ENCODE data around the gene ABHD16A. TPM values are rescaled to one million over a fixed set of nuclear protein-coding genes. Genes with fewer than 3 reads are reported as not detected.

ABHD16A gene
- total RNA-seq, 1 donor from 2014 or later, result 96.9 TPM

DNA sequence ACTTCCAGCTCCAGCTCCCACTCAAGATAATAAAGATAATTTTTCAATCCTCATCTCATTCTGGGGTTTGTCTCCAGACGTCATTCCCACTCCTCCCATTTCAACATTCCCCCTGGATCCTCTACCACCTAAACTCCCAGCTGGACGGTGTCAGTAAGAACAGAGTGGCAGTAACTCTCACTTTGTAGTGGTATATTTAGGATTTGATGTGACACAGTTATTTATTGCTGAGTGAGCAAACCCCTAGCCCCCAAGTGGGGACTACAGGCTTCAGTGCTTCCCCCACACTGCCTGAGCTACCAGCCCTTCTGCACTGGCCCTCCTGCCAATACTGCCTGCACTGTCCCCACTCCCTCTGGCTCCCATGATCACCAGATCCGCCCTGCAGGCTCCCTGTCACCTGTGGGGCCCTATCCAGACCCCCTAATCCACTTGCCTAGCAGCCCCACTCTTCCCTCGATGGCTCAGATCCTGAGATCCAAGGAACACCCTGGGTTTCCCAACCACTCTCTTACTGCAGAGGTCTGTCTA, 44.9 kb downstream of the ABHD16A start:
- Mint-ChIP-seq H3K36me3 (ENCODE audit: insufficient read depth) (peaks cover 7% of the 10 kb centered on the region), H3K27me3 (no peaks in the 10 kb centered on the region), H3K4me3 (ENCODE audit: low read depth) (peak overlapping the region; percentile 49), H3K9me3 (ENCODE audit: low read depth) (no peaks in the 10 kb centered on the region), H3K4me1 (ENCODE audit: low read depth) (peaks cover 52% of the 10 kb centered on the region), H3K27ac (peak overlapping the region; percentile 81)
- TF ChIP-seq CTCF (IDR thresholded peaks at IDR 0.05; ENCODE audit: unreplicated experiment), result no peak
- no peak for DNase-seq (ENCODE audit: low spot score, unreplicated experiment)

GRCh38 chr6:31657406-31658157, 45.5 kb downstream of the ABHD16A start:
- Mint-ChIP-seq H3K4me3 (ENCODE audit: low read depth) (peak overlapping the region; percentile 16), H3K36me3 (ENCODE audit: insufficient read depth) (peaks cover 5% of the 10 kb centered on the region), H3K9me3 (ENCODE audit: low read depth) (no peaks in the 10 kb centered on the region), H3K4me1 (ENCODE audit: low read depth) (peaks cover 53% of the 10 kb centered on the region), H3K27me3 (no peaks in the 10 kb centered on the region), H3K27ac (no peak overlapping the region)
- no peak for DNase-seq (ENCODE audit: low spot score, unreplicated experiment)
- TF ChIP-seq CTCF (IDR thresholded peaks at IDR 0.05; ENCODE audit: unreplicated experiment), result no peak

DNA sequence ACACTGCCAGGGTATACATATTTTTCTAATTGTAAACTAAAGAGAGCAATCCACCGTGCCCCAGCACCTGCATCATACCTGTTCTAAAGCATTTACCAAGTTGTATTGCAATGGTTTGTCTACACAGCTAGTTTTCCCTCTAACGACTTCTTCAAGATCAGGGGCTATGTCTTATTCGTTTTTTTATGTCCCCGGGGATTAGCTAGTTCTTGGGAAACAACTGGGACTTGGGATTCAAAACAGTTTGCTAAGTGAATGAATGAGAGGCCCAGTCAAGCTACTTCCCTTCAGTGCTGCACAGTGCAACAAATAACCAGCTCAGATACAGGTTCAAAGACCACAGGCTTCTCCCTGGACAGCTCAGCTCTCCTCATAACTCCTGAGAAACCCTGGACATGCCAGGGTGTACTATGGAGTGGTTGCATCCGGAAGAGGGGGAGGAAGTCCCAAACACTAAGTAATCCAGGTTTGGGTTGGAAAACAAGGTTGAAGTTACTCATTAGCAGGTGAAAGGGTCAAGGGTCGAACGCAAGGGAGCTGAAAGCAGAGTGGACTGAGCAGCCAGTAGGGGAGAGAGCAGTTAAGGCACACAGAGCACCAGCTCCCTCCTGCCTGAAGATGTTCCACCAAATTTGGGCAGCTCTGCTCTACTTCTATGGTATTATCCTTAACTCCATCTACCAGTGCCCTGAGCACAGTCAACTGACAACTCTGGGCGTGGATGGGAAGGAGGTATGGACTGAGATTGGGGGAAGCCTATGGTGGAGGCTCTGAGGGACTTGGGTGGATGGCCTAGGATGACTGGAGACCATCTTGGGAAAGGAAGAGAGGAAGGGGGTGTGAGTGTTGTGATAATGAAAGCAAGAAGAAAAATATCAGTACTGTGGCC, 47.5 kb downstream of the ABHD16A start, which contains the start of gene APOM:
TSS of gene APOM (plus strand) at position 546 of the 889 bp plus-strand sequence. CDS start at position 619, 73 bp downstream.
- Mint-ChIP-seq H3K27me3 (no peaks in the 10 kb centered on the region), H3K4me3 (ENCODE audit: low read depth) (peak within 1 kb of the TSS; percentile 50), H3K9me3 (ENCODE audit: low read depth) (no peaks in the 10 kb centered on the region), H3K27ac (peak within 1 kb of the TSS; percentile 88), H3K36me3 (ENCODE audit: insufficient read depth) (peaks cover 3% of the 10 kb centered on the region), H3K4me1 (ENCODE audit: low read depth) (peaks cover 62% of the 10 kb centered on the region)
- no peak for TF ChIP-seq CTCF (IDR thresholded peaks at IDR 0.05; ENCODE audit: unreplicated experiment)
- no peak for DNase-seq (ENCODE audit: low spot score, unreplicated experiment)

DNA sequence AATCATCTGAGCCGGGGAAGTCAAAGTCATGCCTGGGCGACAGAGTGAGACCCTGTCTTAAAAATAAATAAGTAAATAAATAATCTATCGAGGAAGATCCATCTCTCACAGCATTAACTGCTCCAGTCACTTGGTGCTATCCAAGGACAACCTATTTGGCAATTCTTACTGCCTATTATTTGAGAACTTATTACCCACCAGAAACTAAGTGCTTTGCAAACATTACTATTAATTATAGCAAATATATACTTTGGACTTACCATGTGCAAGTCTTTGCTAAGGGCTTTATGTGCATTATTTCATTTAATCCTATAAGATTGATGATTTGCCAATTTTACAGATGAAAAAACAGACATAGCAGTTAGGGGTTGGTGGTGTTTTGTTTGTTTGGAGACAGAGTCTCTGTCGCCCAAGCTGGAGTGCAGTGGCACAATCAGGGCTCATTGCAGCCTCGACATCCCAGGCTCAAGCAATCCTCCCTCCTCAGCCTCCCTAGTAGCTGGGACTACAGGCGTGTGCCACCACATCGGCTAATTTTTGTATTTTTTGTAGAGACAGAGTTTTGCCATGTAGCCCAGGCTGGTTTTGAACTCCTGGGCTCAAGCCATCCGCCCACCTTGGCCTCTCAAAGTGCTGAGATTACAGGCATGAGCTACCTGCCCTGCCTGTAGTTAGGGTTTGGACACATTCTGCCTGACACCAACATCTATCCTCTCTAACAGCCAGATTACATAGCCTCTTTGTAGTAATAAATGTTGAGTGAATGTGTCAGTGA, 48.4 kb downstream of the ABHD16A start:
- no peaks in the 10 kb centered on the region for H3K9me3 Mint-ChIP-seq (ENCODE audit: low read depth)
- H3K27me3 Mint-ChIP-seq, result no peaks in the 10 kb centered on the region
- H3K36me3 Mint-ChIP-seq (ENCODE audit: insufficient read depth), result peaks cover 6% of the 10 kb centered on the region
- H3K4me3 Mint-ChIP-seq (ENCODE audit: low read depth), result peak overlapping the region; percentile 45
- TF ChIP-seq CTCF (IDR thresholded peaks at IDR 0.05; ENCODE audit: unreplicated experiment), result no peak
- H3K27ac Mint-ChIP-seq, result peak overlapping the region; percentile 88
- peaks cover 60% of the 10 kb centered on the region for H3K4me1 Mint-ChIP-seq (ENCODE audit: low read depth)
- no peak for DNase-seq (ENCODE audit: low spot score, unreplicated experiment)
